AG09309 (cell line): ENCODE results near the gene FSTL4.

Source experiments
- DNase-seq: peaks from one replicate; pipeline ENCODE4 v3.0.0-alpha.2; 2010; ENCODE audit warnings: low read depth
- H3K4me3 ChIP-seq: 2 replicates; pipeline ENCODE4 v1.5.1; 2011; ENCODE audit warnings: mild to moderate bottlenecking, low read depth, low read length, moderate library complexity; ENCODE audit not compliant: control insufficient read depth
- CTCF ChIP-seq: IDR thresholded peaks from 2 replicates; pipeline ENCODE4 v1.5.1; 2011; ENCODE audit warnings: mild to moderate bottlenecking, low read depth, low read length, inconsistent platforms; ENCODE audit not compliant: insufficient read depth, control insufficient read depth; ENCODE audit errors: missing control alignments

Gene FSTL4

DNA sequence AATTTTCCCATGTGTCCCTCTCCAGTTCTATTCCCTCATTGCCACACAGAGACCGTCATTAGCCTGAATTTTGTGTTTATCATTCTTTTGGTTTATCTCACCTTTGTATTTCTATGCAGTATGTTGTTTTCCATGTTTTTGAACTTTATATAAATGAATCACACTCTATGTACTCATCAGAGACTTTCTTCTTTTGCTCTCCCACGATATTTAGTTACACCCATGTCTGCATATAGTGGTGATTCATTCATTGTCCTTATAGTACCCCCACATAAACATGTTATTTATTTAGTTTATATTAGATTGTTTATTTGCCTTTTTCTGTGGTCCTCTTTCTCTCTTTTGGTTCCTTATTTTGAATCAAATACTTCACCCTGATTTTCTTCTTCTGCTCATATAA, 199.7 kb downstream of the FSTL4 start:
- H3K4me3 ChIP-seq, result no peak overlapping the region
- no peak for TF ChIP-seq CTCF
- no peak for DNase-seq

DNA sequence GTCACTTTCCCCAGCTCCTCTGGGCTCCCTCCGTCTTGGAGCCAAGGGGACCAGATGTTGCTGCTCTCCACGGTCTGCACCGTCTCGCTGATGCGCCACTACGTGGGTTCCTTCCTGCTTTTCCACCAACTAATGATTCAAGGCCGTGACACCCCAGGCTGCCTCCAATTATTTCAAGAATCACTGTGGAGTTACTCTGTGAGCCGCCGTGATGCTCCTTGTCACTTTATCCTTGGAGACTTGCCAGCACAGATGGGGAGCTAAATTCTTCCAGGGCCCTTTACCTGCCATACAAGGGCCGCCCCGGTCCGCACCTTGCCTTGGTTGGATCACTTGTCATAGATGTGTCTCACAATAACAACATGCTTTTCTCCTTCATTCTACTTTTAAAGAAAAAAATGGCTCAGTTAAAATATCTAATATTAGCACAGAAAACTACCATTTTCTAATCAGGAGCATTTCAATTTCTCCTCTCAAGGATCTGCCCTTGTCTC, 202.0 kb downstream of the FSTL4 start:
- DNase-seq, result no peak
- no peak for TF ChIP-seq CTCF
- no peak overlapping the region for H3K4me3 ChIP-seq

DNA sequence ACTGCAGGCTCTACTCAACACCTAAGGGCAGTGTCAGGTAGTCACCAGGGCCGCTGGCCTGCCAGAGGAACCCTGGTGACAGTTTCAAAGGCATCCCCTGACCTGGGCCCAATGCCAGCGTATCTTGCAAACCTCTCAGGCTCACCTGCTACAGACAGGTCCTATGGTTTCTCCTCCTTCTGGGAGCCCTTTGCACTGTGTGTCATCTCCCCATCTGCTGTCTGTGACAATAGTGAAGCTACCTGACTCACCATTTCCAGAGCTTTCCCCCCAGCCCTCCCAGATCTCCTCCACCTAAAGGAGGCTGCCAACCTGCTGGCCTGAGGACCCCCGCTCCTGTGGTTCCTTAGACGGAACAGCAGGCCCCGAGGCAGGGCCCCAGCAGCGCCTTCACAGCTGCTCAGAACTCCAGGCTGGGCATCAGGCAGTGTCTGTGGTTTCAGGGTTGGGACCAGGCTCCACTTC, 203.1 kb downstream of the FSTL4 start:
- H3K4me3 ChIP-seq, result no peak overlapping the region
- TF ChIP-seq CTCF, result no peak
- no peak for DNase-seq

DNA sequence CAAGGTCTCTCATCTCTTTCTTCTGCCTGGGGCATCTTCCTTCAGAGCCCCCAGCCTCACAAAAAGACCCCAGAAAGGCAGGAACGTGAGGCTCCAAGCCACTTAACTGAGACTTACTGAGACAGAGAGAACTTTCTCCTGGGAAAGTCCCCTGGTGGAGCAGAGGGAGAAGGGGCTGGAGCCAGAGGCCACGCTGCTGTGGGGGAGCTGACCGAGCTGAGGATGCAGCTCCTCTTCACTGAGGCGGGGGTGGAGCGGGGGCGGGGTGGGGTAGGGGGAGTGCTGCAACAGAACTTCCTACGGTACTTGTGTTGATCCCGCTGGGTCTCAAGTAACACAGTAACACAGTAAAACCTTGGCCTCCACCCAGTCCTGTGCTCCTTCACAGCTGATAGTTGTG, 204.0 kb downstream of the FSTL4 start:
- no peak overlapping the region for H3K4me3 ChIP-seq
- no peak for DNase-seq
- no peak for TF ChIP-seq CTCF

- no peak overlapping the region for H3K4me3 ChIP-seq
- no peak for DNase-seq
- no peak for TF ChIP-seq CTCF
These were observed 205.2 kb downstream of the FSTL4 start for GRCh38 chr5:133406977-133407632.

- H3K4me3 ChIP-seq, result no peak overlapping the region
- TF ChIP-seq CTCF, result no peak
- DNase-seq, result no peak
These were observed 205.9 kb downstream of the FSTL4 start for GRCh38 chr5:133406208-133406976.
